ENCODE measurements around the gene TAS2R5.

The TAS2R5 gene

GRCh38 chr7:141840708-141841107 lies 50.7 kb downstream of the TAS2R5 start:
- H3K4me1 ChIP-seq = no peaks in the 10 kb centered on the region
- no peaks in the 10 kb centered on the region for H3K36me3 ChIP-seq
- H3K4me3 ChIP-seq = no peak overlapping the region
- no peak overlapping the region for H3K9ac ChIP-seq
- no peak overlapping the region for H3K4me2 ChIP-seq
- peaks cover 0 to 4% (median 0%) of the 10 kb centered on the region in 11 experiments; a peak in 2 of 22 replicates for H3K9me3 ChIP-seq (replicated peaks in 1 of 11)
- no peak overlapping the region for H3K27ac ChIP-seq
- TF ChIP-seq Cebpa-rat (IDR thresholded peaks at IDR 0.05) = no peak
- no peaks in the 10 kb centered on the region for H3K27me3 ChIP-seq
- H4K20me1 ChIP-seq = no peaks in the 10 kb centered on the region
